Measurements from ENCODE around the gene PPP1R11. TPM values are rescaled to one million over a fixed set of nuclear protein-coding genes. Genes with fewer than 3 reads are reported as not detected.

The PPP1R11 gene
- total RNA-seq, 1 donor from 2014 or later = 30.0 TPM

DNA sequence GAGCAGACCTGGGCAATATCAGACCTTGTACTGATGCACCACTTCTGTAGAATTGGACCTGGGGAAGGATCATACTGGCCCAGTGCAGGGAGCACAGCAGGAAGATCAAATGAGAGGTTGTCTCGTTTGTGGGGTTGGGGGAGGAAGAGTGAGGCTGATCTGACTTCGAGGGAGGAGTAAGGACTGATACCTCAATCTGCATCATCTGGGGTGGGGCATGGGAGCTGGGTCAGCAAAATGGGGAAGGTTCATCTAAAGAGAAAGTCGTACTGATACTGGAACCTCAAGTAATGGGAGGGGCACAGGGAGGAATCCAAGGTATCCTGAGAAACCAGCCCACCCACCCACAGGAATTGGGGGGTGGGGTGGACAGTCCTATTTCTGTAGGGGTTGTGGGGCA lies 4.9 kb downstream of the PPP1R11 start:
- DNase-seq (ENCODE audit: low spot score in 2 of 2, unreplicated experiment in 2 of 2) = no peak
- no peaks in the 10 kb centered on the region for H3K9me3 Mint-ChIP-seq
- no peak overlapping the region for H3K27ac Mint-ChIP-seq
- TF ChIP-seq, protein P1, sequence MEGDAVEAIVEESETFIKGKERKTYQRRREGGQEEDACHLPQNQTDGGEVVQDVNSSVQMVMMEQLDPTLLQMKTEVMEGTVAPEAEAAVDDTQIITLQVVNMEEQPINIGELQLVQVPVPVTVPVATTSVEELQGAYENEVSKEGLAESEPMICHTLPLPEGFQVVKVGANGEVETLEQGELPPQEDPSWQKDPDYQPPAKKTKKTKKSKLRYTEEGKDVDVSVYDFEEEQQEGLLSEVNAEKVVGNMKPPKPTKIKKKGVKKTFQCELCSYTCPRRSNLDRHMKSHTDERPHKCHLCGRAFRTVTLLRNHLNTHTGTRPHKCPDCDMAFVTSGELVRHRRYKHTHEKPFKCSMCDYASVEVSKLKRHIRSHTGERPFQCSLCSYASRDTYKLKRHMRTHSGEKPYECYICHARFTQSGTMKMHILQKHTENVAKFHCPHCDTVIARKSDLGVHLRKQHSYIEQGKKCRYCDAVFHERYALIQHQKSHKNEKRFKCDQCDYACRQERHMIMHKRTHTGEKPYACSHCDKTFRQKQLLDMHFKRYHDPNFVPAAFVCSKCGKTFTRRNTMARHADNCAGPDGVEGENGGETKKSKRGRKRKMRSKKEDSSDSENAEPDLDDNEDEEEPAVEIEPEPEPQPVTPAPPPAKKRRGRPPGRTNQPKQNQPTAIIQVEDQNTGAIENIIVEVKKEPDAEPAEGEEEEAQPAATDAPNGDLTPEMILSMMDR (IDR thresholded peaks at IDR 0.05; ENCODE audit: unreplicated experiment) = no peak
- H3K4me3 Mint-ChIP-seq = peak overlapping the region; percentile 20
- H3K36me3 Mint-ChIP-seq = peaks cover 18% of the 10 kb centered on the region
- H3K27me3 Mint-ChIP-seq (ENCODE audit: low read depth) = peaks cover 71% of the 10 kb centered on the region
- H3K4me1 Mint-ChIP-seq = peaks cover 33% of the 10 kb centered on the region

GRCh38 chr6:30073489-30074235 lies 6.7 kb downstream of the PPP1R11 start:
- H3K4me1 Mint-ChIP-seq = peaks cover 22% of the 10 kb centered on the region
- peak overlapping the region; percentile 58 for H3K4me3 Mint-ChIP-seq
- peaks cover 17% of the 10 kb centered on the region for H3K36me3 Mint-ChIP-seq
- peaks cover 90% of the 10 kb centered on the region for H3K27me3 Mint-ChIP-seq (ENCODE audit: low read depth)
- no peak overlapping the region for H3K27ac Mint-ChIP-seq
- no peaks in the 10 kb centered on the region for H3K9me3 Mint-ChIP-seq
- TF ChIP-seq, protein P1 (IDR thresholded peaks at IDR 0.05; ENCODE audit: unreplicated experiment) = no peak
- DNase-seq (ENCODE audit: low spot score in 2 of 2, unreplicated experiment in 2 of 2) = no peak

DNA sequence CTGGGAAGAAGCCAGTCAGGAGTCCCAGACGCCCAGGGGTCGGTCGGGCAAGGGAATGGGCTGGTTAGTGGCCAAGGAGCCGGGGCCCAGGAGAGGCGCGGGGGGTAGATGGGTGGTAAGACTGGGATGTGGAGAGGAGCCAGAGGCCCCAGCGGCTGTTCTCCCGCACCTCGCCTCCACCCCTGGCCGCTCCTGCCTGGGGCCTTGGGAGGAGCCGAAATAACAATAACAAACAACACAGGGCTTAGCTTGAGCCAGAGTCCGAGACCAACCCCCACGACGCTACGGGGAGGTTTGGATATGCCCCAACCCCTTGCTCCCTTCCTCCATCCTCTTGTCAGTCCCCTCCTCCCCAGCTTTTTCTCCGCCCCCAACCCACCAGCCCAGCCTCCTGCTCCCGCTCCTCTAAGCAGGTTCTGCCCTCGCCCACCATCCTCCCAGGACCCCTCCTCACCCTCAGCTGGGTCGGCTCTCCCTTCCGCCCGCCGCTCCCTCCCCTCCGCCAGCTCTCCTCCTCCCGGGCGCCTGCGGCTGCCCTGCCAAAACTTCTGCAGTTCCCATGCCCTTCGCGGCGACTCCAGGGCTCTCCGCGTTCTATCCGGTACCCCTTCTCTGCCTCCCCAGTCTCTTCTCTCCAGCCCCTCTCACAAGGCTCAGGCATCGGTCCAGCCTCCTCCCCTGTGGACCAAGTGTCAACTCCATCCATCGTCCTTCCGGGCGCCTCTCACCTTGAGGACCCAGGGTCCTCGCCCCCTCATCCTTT lies 7.5 kb downstream of the PPP1R11 start:
- TF ChIP-seq, protein P1 (IDR thresholded peaks at IDR 0.05; ENCODE audit: unreplicated experiment) = no peak
- Mint-ChIP-seq H3K36me3 (peaks cover 15% of the 10 kb centered on the region), H3K4me3 (peak overlapping the region; percentile 58), H3K27me3 (ENCODE audit: low read depth) (peaks cover 97% of the 10 kb centered on the region), H3K9me3 (no peaks in the 10 kb centered on the region), H3K27ac (no peak overlapping the region), H3K4me1 (peaks cover 22% of the 10 kb centered on the region)
- DNase-seq (ENCODE audit: low spot score in 2 of 2, unreplicated experiment in 2 of 2) = no peak

- Mint-ChIP-seq H3K4me1 (peaks cover 22% of the 10 kb centered on the region), H3K4me3 (peak within 1 kb of the TSS; percentile 61), H3K9me3 (no peaks in the 10 kb centered on the region), H3K36me3 (peaks cover 8% of the 10 kb centered on the region), H3K27me3 (ENCODE audit: low read depth) (peaks cover 97% of the 10 kb centered on the region), H3K27ac (no peak within 1 kb of the TSS)
- DNase-seq (ENCODE audit: low spot score in 2 of 2, unreplicated experiment in 2 of 2) = no peak
- TF ChIP-seq, protein P1 (IDR thresholded peaks at IDR 0.05; ENCODE audit: unreplicated experiment) = no peak
Observed at GRCh38 chr6:30075094-30075789, 8.2 kb downstream of the PPP1R11 start, which contains the start of gene RNF39. RNF39 (minus strand) TSS chr6:30075769; CDS start chr6:30075585, 184 bp downstream.

DNA sequence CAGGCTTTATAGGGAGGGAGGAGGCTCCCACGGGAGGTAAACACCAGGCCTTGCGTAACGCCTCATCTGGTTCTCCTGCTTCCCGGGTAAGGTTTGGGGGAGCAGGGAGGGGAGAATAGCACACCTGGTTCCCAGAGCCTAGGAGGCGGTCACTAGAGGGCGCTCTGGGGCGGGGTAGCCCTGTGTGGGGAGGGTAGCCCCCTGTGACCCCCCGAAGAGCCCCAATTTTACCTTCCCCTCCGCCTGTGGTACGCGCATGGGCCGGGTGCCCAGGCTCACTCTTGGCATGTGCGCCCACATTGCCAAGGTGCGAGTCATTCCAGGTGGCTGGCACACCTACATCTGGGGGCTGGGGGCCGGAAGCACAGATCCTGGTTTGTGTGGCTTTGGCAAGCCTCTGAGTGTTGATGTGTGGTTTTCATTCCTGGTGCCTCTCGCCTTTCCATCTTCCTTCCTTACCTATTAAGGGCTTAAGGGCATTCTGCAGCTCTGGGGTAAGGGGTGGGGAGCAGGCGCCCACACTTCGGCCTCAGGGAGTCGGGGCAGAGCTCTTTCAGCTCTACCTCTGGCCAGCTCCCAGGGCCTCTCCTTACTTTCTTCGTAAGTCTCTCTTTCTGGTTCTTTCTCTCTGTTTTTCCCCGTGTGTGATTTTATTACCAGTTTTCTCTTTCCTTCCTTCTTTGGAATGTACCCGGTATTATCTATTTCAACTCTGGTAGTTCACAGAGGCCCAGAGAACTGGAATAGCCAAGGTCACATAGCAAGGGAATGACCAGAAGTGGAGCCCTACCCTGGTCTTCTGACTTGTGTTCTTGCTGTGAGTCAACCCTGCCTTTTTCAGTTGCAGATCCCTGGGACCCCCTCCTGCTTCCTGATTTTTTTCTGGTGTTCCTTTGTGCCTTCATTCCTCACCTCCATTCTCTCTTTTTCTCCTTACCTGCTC lies 9.1 kb downstream of the PPP1R11 start:
- Mint-ChIP-seq H3K9me3 (no peaks in the 10 kb centered on the region), H3K4me3 (peak overlapping the region; percentile 61), H3K27ac (no peak overlapping the region), H3K36me3 (peaks cover 3% of the 10 kb centered on the region), H3K27me3 (ENCODE audit: low read depth) (peaks cover 92% of the 10 kb centered on the region), H3K4me1 (peaks cover 18% of the 10 kb centered on the region)
- TF ChIP-seq, protein P1 (IDR thresholded peaks at IDR 0.05; ENCODE audit: unreplicated experiment) = no peak
- DNase-seq (ENCODE audit: low spot score in 2 of 2, unreplicated experiment in 2 of 2) = no peak

Data from mesothelial cell of epicardium (in vitro differentiated cells).